Measurements from ENCODE around the gene NADSYN1. TPM values are rescaled to one million over a fixed set of nuclear protein-coding genes. Genes with fewer than 3 reads are reported as not detected.

The NADSYN1 gene
- total and polyA plus RNA-seq, 2 experiments from 2014 or later, result 35.6 to 54.9 TPM

- TF ChIP-seq, protein P1, sequence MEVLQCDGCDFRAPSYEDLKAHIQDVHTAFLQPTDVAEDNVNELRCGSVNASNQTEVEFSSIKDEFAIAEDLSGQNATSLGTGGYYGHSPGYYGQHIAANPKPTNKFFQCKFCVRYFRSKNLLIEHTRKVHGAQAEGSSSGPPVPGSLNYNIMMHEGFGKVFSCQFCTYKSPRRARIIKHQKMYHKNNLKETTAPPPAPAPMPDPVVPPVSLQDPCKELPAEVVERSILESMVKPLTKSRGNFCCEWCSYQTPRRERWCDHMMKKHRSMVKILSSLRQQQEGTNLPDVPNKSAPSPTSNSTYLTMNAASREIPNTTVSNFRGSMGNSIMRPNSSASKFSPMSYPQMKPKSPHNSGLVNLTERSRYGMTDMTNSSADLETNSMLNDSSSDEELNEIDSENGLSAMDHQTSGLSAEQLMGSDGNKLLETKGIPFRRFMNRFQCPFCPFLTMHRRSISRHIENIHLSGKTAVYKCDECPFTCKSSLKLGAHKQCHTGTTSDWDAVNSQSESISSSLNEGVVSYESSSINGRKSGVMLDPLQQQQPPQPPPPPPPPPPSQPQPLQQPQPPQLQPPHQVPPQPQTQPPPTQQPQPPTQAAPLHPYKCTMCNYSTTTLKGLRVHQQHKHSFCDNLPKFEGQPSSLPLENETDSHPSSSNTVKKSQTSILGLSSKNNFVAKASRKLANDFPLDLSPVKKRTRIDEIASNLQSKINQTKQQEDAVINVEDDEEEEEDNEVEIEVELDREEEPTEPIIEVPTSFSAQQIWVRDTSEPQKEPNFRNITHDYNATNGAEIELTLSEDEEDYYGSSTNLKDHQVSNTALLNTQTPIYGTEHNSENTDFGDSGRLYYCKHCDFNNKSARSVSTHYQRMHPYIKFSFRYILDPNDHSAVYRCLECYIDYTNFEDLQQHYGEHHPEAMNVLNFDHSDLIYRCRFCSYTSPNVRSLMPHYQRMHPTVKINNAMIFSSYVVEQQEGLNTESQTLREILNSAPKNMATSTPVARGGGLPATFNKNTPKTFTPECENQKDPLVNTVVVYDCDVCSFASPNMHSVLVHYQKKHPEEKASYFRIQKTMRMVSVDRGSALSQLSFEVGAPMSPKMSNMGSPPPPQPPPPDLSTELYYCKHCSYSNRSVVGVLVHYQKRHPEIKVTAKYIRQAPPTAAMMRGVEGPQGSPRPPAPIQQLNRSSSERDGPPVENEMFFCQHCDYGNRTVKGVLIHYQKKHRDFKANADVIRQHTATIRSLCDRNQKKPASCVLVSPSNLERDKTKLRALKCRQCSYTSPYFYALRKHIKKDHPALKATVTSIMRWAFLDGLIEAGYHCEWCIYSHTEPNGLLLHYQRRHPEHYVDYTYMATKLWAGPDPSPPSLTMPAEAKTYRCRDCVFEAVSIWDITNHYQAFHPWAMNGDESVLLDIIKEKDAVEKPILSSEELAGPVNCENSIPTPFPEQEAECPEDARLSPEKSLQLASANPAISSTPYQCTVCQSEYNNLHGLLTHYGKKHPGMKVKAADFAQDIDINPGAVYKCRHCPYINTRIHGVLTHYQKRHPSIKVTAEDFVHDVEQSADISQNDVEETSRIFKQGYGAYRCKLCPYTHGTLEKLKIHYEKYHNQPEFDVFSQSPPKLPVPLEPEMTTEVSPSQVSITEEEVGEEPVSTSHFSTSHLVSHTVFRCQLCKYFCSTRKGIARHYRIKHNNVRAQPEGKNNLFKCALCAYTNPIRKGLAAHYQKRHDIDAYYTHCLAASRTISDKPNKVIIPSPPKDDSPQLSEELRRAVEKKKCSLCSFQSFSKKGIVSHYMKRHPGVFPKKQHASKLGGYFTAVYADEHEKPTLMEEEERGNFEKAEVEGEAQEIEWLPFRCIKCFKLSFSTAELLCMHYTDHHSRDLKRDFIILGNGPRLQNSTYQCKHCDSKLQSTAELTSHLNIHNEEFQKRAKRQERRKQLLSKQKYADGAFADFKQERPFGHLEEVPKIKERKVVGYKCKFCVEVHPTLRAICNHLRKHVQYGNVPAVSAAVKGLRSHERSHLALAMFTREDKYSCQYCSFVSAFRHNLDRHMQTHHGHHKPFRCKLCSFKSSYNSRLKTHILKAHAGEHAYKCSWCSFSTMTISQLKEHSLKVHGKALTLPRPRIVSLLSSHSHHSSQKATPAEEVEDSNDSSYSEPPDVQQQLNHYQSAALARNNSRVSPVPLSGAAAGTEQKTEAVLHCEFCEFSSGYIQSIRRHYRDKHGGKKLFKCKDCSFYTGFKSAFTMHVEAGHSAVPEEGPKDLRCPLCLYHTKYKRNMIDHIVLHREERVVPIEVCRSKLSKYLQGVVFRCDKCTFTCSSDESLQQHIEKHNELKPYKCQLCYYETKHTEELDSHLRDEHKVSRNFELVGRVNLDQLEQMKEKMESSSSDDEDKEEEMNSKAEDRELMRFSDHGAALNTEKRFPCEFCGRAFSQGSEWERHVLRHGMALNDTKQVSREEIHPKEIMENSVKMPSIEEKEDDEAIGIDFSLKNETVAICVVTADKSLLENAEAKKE (CRISPR knock-in tag; IDR thresholded peaks at IDR 0.05), result no peak
- TF ChIP-seq CREB1 (CRISPR knock-in tag; IDR thresholded peaks at IDR 0.05; ENCODE audit: low read depth), result no peak
- TF ChIP-seq ZNF331 (CRISPR knock-in tag; IDR thresholded peaks at IDR 0.05; ENCODE audit: low read depth), result no peak
- TF ChIP-seq POLR2AphosphoS5 (IDR thresholded peaks at IDR 0.05; ENCODE audit: low read depth), result no peak
These were observed 24.1 kb downstream of the NADSYN1 start (continued) for GRCh38 chr11:71476926-71477640.

DNA sequence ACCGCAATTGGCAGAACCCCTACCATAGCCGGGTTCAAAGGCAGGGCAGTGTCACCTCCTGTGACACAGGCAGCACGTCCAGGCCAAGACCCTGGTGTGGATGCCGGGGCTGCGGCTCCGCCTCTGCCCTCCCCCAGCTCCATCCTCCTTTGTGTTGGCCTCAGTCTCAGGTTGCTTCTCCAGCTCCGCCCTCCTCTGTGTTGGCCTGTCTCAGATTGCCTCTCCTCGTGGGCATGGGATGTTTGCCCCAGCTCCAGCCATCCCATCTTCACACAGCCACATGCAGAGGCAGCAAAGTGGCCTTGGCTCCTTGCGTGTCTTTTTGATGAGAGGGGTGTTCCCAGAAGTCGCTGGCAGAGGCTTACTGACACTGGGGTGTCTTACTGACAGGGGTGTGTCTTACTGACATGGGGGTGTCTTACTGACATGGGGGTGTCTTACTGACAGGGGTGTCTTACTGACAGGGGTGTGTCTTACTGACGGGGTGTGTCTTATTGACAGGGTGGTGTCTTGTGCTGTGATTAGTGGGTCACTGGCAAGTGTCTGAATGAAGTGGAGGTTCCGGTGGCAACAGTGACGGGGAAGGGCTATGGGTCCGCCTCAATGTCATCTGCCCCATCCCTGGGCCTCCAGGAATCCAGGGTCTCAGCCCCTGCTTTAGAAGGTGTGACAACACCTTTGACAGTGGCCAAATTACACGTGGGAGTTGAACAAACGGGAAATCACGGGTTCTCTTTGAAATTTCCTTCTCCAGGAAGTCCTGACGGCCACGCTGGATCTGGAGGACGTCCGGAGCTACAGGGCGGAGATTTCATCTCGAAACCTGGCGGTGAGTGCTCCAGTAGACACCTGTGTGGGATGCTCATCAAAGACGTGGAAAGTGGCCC is 24.9 kb downstream of the NADSYN1 start:
- peak; percentile 60 for DNase-seq (ENCODE audit: low spot score)
- peaks cover 5% of the 10 kb centered on the region for H3K36me3 ChIP-seq (ENCODE audit: insufficient read depth)

More for the DNA sequence above, 24.9 kb downstream of the NADSYN1 start:
- H3K36me3 Mint-ChIP-seq (ENCODE audit: low read depth), result peaks cover 51% of the 10 kb centered on the region
- H3K27me3 Mint-ChIP-seq (ENCODE audit: insufficient read depth, low read depth, poor library complexity), result peaks cover 2% of the 10 kb centered on the region
- no peaks in the 10 kb centered on the region for H3K27me3 ChIP-seq (ENCODE audit: insufficient read depth)
- no peak overlapping the region for H2AFZ ChIP-seq
- TF ChIP-seq, protein P1 (CRISPR knock-in tag; IDR thresholded peaks at IDR 0.05), result no peak
- TF ChIP-seq POLR2AphosphoS5 (IDR thresholded peaks at IDR 0.05; ENCODE audit: low read depth), result no peak
- TF ChIP-seq JUNB (IDR thresholded peaks at IDR 0.05; ENCODE audit: unreplicated experiment), result no peak
- H3F3A ChIP-seq (replicated peaks; ENCODE audit: low read depth), result no peaks in the 10 kb centered on the region
- H3K4me3 Mint-ChIP-seq, result no peak overlapping the region; the same call in 2 of the 3 replicates
- no peaks in the 10 kb centered on the region for H3K9me2 ChIP-seq (ENCODE audit: insufficient read depth)
- no peak overlapping the region for H3K4me3 ChIP-seq
- no peak overlapping the region for H3K27ac ChIP-seq (ENCODE audit: low read depth)
- peak; percentile 98 for ATAC-seq
- no peak overlapping the region for H3K4me2 ChIP-seq
- no peaks in the 10 kb centered on the region for H3K9me3 Mint-ChIP-seq
- H3K79me2 ChIP-seq (replicated peaks; ENCODE audit: insufficient read depth), result no peaks in the 10 kb centered on the region
- no peaks in the 10 kb centered on the region for H4K20me1 ChIP-seq (replicated peaks; ENCODE audit: insufficient read depth)
- peaks cover 12% of the 10 kb centered on the region for H3K4me1 Mint-ChIP-seq
- no peaks in the 10 kb centered on the region for H3K4me1 ChIP-seq (ENCODE audit: insufficient read depth)
- H3K27ac Mint-ChIP-seq, result no peak overlapping the region

All from GM23338 (cell line).